Vagina (tissue), 2 donors: ENCODE data around the gene ELOVL6.

Experiments used
- CTCF ChIP-seq, 3 experiments: fragments of 450-650 bp in 2 of 3; fragments of 200-600 bp in 1 of 3; sonication (generic) in 1 of 3; IDR thresholded peaks; one replicate each; pipeline ENCODE4 v1.5.1; 2017 to 2019; ENCODE audit warnings: antibody characterized with exemption in 3 of 3, mild to moderate bottlenecking in 2 of 3, moderate library complexity in 2 of 3
- POLR2AphosphoS5 ChIP-seq, 2 donors: sonication (generic); formaldehyde crosslinking; IDR thresholded peaks; one replicate each; pipeline ENCODE4 v1.9.0; 2017; ENCODE audit warnings: antibody characterized with exemption in 2 of 2, mild to moderate bottlenecking in 2 of 2, low read depth in 1 of 2; ENCODE audit not compliant: insufficient read depth in 1 of 2

DNA sequence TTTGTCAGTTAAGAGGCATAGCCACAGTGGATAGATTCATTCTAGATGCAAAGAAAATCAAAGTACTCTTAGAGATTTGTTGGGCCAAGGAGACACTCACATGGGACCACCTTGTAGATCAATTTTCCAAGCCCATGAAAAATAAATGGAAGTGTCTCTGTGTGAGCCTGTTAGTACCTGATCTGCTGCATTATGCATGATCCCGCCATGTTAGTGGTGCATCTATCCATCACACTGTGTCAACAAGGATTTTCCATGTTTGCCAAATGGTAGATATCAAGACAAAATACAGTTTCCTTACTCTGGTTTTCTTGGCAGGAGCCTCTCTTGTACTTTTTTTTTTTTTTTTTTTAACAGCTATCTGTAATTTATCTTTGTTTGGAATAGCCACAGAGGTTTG, 173.4 kb downstream of the ELOVL6 start:
- no peak for TF ChIP-seq CTCF (IDR thresholded peaks at IDR 0.05)
- TF ChIP-seq POLR2AphosphoS5 (IDR thresholded peaks at IDR 0.05; ENCODE audit: insufficient read depth in 1 of 2, low read depth in 1 of 2), result no peak
